ENCODE results near the gene SEMA4C. TPM values are rescaled to one million over a fixed set of nuclear protein-coding genes. Genes with fewer than 3 reads are reported as not detected.
A peak's percentile ranks its signal among the peaks of the same experiment; 100 is the strongest.

SEMA4C gene
- total RNA-seq, 1 experiment from 2014 or later: 16.2 TPM

- Histone ChIP-seq H3K36me3 (no peaks in the 10 kb centered on the region), H3K27me3 (no peaks in the 10 kb centered on the region), H3K4me3 (no peak overlapping the region), H3K9me3 (no peaks in the 10 kb centered on the region)
- DNase-seq: no peak
Measured at GRCh38 chr2:96887493-96888012, 17.7 kb upstream of the SEMA4C start.

DNA sequence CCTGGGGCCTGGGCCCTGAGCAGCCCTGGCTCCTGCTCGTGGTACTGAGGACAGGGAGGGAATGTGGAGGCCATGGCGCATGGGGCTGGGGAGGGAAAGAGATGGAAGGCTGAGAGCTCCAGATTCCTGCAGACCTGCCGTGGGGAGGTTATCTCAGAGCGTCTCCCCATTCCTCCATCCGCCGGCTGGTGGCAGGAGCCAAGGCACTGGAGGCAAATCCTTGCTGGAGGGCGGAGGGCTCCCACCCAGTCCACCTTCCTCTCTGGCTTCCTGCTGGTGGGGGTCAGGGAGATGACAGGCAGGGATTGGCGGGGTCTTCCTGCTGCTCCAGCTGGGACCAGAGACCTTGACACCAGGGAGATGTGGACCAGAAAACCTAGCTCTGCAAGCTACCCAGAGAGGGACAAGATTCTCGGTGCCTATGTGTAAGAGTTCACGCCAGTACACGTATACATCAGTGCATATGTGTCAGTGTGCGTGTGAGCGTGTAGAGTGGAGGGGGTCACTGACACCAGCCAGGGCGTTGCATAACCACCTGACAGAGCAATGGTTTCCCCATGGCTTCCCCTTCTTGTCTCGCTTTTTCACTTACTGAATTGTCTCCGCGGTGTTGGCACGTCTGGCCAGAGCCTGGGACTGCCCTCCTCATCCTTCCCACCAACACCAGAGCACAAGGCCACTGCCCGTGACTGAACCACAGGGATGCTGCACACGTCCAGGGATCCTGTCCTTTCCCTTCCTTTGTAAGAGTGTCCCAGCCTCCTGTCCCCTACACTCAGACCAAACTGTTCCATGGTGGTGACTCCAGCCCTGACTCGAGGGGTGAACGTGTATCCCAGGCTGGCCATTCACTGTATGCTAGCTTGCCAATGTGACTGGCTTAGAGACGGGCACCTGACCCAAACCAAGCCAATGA is 15.8 kb upstream of the SEMA4C start:
- Histone ChIP-seq H3K36me3 (no peaks in the 10 kb centered on the region), H3K4me3 (no peak overlapping the region), H3K27me3 (no peaks in the 10 kb centered on the region), H3K9me3 (no peaks in the 10 kb centered on the region)
- no peak for DNase-seq

DNA sequence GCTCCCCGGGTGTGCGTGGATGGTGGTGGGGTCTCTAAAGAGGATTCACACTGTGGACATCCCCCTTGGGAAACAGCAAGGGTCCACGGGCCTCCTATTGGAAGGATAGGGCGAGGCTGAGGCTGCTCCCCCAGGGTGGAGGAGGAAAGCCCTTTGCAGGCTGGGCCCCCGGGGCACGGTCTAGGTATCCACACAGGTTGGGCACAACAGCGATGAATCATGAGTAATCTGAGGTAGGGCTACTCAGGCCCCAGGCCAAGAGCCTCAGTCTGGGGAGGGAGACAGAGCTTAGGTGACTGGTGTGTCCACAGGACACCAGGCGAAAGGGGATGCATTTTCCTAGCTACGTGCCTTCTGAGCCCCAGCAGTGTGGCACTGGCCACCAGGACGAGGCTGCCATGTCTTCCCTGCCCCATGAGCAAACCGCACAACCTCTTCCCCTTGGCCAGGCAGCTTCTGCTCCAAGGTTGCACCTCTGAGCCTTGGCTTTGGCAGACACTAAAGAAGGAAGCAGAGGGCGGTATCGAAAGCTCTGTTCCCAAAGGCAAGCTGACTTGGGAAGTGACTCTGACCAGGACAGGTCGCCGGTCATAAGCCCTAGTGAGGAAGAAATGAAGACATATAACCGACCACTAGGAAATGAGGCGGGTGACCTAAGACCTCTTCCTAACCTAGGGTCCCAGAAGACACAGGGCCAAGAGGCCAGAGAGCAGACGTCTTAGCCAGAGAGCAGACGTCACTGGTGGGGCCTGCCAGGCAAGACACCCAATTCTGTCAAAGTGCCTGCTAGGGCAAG is 14.6 kb upstream of the SEMA4C start:
- H3K9me3 ChIP-seq: no peaks in the 10 kb centered on the region
- H3K4me3 ChIP-seq: no peak overlapping the region
- H3K36me3 ChIP-seq: no peaks in the 10 kb centered on the region
- no peak for DNase-seq
- H3K27me3 ChIP-seq: no peaks in the 10 kb centered on the region

DNA sequence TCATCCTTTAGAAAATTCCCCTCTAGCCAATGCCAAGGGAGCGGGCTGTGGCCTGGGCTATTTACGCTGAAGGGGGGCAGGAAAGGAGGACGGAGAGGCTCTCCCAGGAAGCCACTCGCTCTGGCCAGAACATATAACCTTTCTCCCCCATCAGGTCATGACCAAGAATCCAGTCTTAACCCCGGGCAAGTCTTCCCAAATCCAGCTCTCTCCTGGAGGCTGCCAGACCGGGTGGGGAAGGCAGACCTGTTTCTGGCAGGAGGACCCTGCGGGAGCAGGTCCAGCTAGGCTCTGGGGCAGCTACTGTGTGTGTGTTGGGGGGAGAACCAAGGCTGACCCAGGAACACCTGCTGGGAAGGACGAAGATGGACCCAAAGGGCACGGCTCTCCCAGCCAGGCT is 13.4 kb upstream of the SEMA4C start:
- H3K9me3 ChIP-seq: no peaks in the 10 kb centered on the region
- H3K36me3 ChIP-seq: no peaks in the 10 kb centered on the region
- H3K27me3 ChIP-seq: no peaks in the 10 kb centered on the region
- DNase-seq: no peak
- no peak overlapping the region for H3K4me3 ChIP-seq

DNA sequence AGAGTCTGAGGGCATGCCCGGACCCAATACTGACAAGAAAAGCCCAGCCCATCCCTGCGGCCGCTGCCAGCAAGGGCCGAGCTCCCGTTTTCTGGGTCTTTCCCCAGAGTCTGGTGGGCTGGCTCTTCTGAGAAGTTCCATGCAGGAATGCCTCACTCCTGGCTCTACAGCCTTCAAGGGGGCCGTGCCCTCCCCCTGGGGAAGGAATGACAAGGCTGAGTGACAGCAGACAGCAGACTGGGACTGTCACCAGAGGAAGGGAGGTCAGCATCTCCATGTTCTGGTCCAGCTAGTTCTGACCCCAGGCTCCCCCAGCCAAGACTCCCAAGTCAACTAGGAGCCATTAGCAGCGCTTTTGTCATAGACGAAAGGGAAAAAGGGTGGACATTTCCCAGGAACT is 13.0 kb upstream of the SEMA4C start:
- no peaks in the 10 kb centered on the region for H3K9me3 ChIP-seq

DNA sequence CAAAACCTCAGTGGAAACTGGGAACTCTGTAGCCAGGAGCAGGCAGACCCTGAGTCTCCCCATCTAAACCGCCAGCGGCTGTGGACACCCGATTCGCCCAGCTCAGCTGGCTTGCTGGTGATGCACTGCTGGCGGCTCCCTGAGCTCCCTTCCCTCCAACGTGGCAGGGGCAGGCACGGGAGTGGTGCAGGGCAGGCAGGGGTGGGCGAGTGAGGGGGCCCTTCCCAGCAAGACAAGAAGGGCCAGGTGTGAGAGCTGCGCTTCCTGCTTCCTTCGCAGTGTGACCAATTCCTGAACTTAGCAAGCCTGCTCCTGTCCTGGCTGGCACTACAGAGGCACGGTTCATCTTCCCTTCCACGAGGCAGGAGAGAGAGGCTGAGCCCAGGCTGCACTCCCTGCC is 12.3 kb upstream of the SEMA4C start:
- Histone ChIP-seq H3K4me3 (no peak overlapping the region), H3K36me3 (no peaks in the 10 kb centered on the region), H3K27me3 (no peaks in the 10 kb centered on the region), H3K9me3 (no peaks in the 10 kb centered on the region)
- DNase-seq: no peak

More for the DNA sequence above, 13.0 kb upstream of the SEMA4C start:
- no peak for DNase-seq
- H3K4me3 ChIP-seq: no peak overlapping the region
- no peaks in the 10 kb centered on the region for H3K36me3 ChIP-seq
- no peaks in the 10 kb centered on the region for H3K27me3 ChIP-seq

- no peaks in the 10 kb centered on the region for H3K9me3 ChIP-seq
- no peaks in the 10 kb centered on the region for H3K27me3 ChIP-seq
- DNase-seq: no peak
- H3K36me3 ChIP-seq: no peaks in the 10 kb centered on the region
- no peak overlapping the region for H3K4me3 ChIP-seq
Measured at GRCh38 chr2:96881349-96882195, 11.7 kb upstream of the SEMA4C start.

GRCh38 chr2:96880891-96881273 is 11.0 kb upstream of the SEMA4C start:
- Histone ChIP-seq H3K4me3 (no peak overlapping the region), H3K27me3 (no peaks in the 10 kb centered on the region), H3K9me3 (no peaks in the 10 kb centered on the region), H3K36me3 (no peaks in the 10 kb centered on the region)
- no peak for DNase-seq

- H3K4me3 ChIP-seq: no peak overlapping the region
Measured at GRCh38 chr2:96879545-96880040, 9.7 kb upstream of the SEMA4C start.

DNA sequence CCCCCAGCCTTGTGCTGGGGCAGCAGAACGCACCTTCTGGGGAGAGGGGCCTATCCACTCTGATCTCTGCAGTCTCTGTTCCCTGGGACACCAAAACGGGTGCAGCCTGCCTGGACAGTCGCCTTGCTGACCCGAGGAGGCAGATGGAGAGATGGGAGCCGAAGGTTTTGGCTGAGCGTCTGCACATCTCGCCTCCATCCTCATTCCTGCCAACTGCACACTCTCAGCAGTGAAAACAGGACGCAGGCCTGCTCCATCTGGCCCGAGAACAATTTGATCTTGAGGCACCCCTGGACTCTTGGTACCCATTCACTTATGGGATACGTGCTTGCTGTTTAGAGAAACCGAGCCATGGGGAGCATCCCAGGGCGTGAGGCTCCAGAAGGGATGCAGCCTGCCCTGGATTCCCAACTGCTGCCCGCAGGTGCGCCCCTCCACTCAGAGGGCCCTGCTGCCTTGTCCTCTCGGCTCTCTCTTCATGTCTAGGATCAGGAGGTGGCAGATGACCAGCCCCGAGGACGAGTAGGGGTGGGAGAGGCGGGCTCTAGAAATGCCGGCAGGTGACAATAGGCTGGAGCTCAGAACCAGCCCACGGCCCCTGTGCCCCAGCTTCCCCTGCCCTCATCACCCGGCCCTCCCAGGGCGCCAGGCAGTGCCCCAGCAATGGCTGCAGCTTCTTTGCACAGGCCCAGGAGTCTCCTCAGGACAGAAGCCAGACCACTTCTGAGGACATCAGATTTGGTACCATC is 9.1 kb upstream of the SEMA4C start:
- no peaks in the 10 kb centered on the region for H3K36me3 ChIP-seq
- no peaks in the 10 kb centered on the region for H3K27me3 ChIP-seq
- no peaks in the 10 kb centered on the region for H3K9me3 ChIP-seq
- H3K4me3 ChIP-seq: no peak overlapping the region
- DNase-seq: no peak

More at GRCh38 chr2:96879545-96880040, 9.7 kb upstream of the SEMA4C start:
- no peak for DNase-seq
- no peaks in the 10 kb centered on the region for H3K27me3 ChIP-seq
- no peaks in the 10 kb centered on the region for H3K9me3 ChIP-seq
- no peaks in the 10 kb centered on the region for H3K36me3 ChIP-seq

DNA sequence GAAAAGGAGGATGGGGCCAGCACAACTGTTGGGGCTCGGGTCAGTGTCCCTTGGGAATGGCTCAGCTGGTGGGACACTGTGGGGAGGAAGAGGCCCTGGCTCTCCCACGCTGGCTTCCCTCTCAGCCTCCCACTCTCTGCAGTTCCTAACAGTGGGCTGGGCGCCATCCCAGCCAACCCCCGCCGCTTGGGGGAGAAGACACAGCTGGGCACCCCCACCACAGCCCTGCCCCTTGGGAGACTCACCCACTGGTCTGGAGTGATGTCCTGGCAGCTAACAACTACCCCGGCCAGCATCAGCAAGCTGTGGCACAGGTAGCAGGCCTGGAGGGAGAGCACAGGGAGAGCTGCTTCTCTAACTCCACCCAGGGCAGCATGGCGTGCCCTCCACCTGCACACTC is 8.3 kb upstream of the SEMA4C start:
- H3K36me3 ChIP-seq: no peaks in the 10 kb centered on the region
- no peaks in the 10 kb centered on the region for H3K27me3 ChIP-seq
- no peaks in the 10 kb centered on the region for H3K9me3 ChIP-seq
- DNase-seq: no peak
- H3K4me3 ChIP-seq: no peak overlapping the region

DNA sequence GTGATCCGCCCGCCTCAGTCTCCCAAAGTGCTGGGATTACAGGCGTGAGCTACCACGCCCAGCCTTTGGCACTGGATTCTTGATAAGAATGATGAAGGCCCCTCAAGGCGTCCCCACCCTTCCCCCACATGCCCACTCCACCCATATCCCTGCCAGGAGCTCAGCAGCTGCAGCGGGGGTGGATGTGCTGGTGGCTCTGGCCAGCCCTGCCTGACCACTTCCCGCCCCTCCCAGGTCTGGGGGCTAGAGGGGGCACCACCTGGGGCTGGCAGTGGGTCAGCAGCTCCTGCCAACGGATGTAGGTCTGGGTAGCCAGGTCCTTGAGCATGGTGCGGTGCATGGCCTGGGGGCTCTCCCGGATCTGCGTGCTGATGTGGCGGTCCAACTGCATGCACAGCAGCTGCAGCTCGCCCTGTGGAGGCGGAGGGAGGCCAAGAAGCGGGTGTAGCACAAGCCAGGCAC is 7.8 kb upstream of the SEMA4C start:
- Histone ChIP-seq H3K9me3 (no peaks in the 10 kb centered on the region), H3K4me3 (no peak overlapping the region), H3K27me3 (no peaks in the 10 kb centered on the region), H3K36me3 (no peaks in the 10 kb centered on the region)
- DNase-seq: no peak

DNA sequence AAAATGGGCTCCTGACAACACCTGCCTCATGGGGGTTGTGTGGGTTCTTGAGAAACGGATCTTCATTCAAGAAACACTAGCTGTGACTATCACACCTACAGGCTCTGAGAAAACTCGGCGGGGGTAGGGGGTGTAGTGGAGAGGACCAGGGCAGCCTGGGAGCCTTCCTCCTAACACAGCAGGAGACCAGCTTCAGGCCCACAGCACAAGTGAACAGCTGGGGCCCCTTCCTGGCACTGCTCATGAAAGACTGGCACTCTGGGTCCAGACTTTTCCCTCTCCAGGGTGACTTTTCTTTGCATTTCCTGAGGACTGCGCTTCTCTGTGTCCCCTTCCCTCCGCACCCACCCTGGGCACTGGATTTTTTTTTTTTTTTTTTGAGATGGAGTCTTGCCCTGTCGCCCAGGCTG is 7.2 kb upstream of the SEMA4C start:
- no peaks in the 10 kb centered on the region for H3K9me3 ChIP-seq
- H3K36me3 ChIP-seq: no peaks in the 10 kb centered on the region
- H3K4me3 ChIP-seq: no peak overlapping the region
- no peak for DNase-seq
- no peaks in the 10 kb centered on the region for H3K27me3 ChIP-seq

DNA sequence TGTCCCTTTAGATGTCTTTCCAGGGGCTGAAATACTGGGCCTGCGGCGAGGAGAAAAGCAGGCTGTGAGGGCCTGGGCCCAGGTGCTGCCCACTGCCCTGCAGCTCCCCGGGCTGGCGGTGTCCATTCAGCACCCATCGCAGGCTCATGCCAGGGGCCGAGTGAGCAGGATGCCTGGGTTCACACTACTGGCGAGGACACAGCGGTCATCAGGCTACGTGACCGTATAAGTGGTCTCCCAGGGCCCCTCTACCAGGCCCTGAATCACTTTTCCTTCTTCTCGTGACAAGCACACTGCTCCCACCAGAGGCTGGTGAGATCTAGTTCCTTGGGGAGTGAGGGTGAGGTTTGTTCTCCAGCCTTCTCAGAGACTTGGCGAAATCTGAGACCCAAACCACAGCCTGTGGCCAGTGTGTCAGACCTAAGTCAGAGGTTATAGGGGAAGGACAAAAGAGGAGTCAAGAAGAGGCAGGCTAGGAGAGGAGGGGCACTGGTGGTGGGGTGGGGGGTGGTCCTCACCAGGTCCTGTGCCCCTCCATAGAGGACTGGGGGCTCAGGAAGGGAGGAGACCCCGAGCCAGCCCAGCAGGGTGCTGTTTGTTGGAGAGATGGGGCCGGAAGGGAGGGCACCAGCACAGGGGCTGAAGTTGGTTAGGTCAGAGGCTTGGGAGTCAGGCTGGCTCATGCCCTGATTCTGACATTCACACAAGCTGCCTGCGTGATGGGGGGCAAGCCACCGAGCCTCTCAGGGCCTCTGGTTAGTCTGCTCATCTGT is 6.6 kb upstream of the SEMA4C start:
- Histone ChIP-seq H3K36me3 (no peaks in the 10 kb centered on the region), H3K4me3 (no peak overlapping the region), H3K9me3 (no peaks in the 10 kb centered on the region), H3K27me3 (no peaks in the 10 kb centered on the region)
- peak; percentile 70 for DNase-seq
